H1 (cell line): ENCODE measurements around the gene SEMA6D. TPM values are rescaled to one million over a fixed set of nuclear protein-coding genes. Genes with fewer than 3 reads are reported as not detected.

ENCODE experiments used
- CTCF ChIA-PET: fragments of 300-600 bp; sonication (Branson Sonifier 250); formaldehyde crosslinking; loops from one replicate; lab custom pipeline; 2021; ENCODE audit not compliant: partially characterized antibody; lab: Charles Lee
- POLR2A ChIA-PET: fragments of 300-600 bp; sonication (Branson Sonifier 250); formaldehyde crosslinking; loops from one replicate; lab custom pipeline; 2021; ENCODE audit warnings: inconsistent platforms; ENCODE audit not compliant: partially characterized antibody; lab: Charles Lee
- DNase-seq, 2 experiments: peaks; one replicate each; pipeline versions ENCODE4 v3.0.0 to v3.0.0-alpha.2; 2010 to 2022; ENCODE audit warnings: low spot score in 2 of 2, low read depth in 1 of 2, mixed read lengths in 1 of 2
- FAIRE-seq: peaks from 2 replicates; lab custom pipeline; 2011; peaks lifted over from hg19 to GRCh38; lab: Jason Lieb, UNC
- H2AFZ ChIP-seq: 2 replicates; pipeline ENCODE4 v1.8.1; 2012; ENCODE audit warnings: low read length, inconsistent platforms
- H2AK5ac ChIP-seq: 2 replicates; pipeline ENCODE4 v1.6.1; 2013; ENCODE audit warnings: low read depth, low read length
- H2BK120ac ChIP-seq: replicated peaks from 2 replicates; pipeline ENCODE3; 2013; ENCODE audit warnings: low read depth, low read length, inconsistent platforms
- H2BK12ac ChIP-seq: 2 replicates; pipeline ENCODE4 v1.6.1; 2013; ENCODE audit warnings: low read depth, low read length
- H2BK15ac ChIP-seq: 2 replicates; pipeline ENCODE4 v1.6.1; 2013; ENCODE audit warnings: low read length
- H2BK20ac ChIP-seq: 2 replicates; pipeline ENCODE4 v1.6.1; 2013; ENCODE audit warnings: low read length
- H2BK5ac ChIP-seq: 2 replicates; pipeline ENCODE4 v1.6.1; 2013; ENCODE audit warnings: low read depth, low read length
- H3K14ac ChIP-seq: 2 replicates; pipeline ENCODE4 v1.6.1; 2013; ENCODE audit warnings: inconsistent platforms; ENCODE audit not compliant: insufficient read length
- H3K18ac ChIP-seq: 2 replicates; pipeline ENCODE4 v1.6.1; 2013; ENCODE audit warnings: low read length; ENCODE audit errors: extremely low read depth
- H3K23ac ChIP-seq: 2 replicates; pipeline ENCODE4 v1.6.1; 2013; ENCODE audit warnings: inconsistent platforms; ENCODE audit not compliant: insufficient read length
- H3K23me2 ChIP-seq: 2 replicates; pipeline ENCODE4 v1.6.1; 2013; ENCODE audit warnings: low read depth, low read length
- H3K27ac ChIP-seq: 2 replicates; pipeline ENCODE4 v1.6.1; 2011; ENCODE audit warnings: low read depth, low read length, inconsistent platforms
- H3K27me3 ChIP-seq, 4 experiments: replicated peaks in 1 of 4; 1 replicate in 1 of 4; 2 replicates in 3 of 4; pipeline versions ENCODE4 v1.6.1 to v1.8.1; 2011 to 2013; ENCODE audit warnings: low read length in 3 of 4, mild to moderate bottlenecking in 3 of 4, inconsistent platforms in 2 of 4, mixed read lengths in 2 of 4, moderate library complexity in 1 of 4; ENCODE audit not compliant: control insufficient read depth in 3 of 4, insufficient read depth in 3 of 4; ENCODE audit errors: extremely low read depth in 1 of 4
- H3K36me3 ChIP-seq, 4 experiments: 2 replicates each; pipeline versions ENCODE4 v1.6.1 to v1.8.1; 2011 to 2013; ENCODE audit warnings: mild to moderate bottlenecking in 4 of 4, low read length in 3 of 4, moderate library complexity in 2 of 4, control low read depth in 1 of 4, inconsistent platforms in 1 of 4; ENCODE audit not compliant: insufficient read depth in 4 of 4, control insufficient read depth in 2 of 4
- H3K4ac ChIP-seq: replicated peaks from 2 replicates; pipeline ENCODE3; 2013; ENCODE audit warnings: low read length, low read depth, mixed read lengths, inconsistent platforms; ENCODE audit not compliant: insufficient read length
- H3K4me1 ChIP-seq, 4 experiments: replicated peaks in 1 of 4; 1 replicate in 1 of 4; 2 replicates in 3 of 4; pipeline versions ENCODE4 v1.6.1 to v1.8.1; 2011 to 2013; ENCODE audit warnings: low read length in 3 of 4, inconsistent platforms in 2 of 4, mixed read lengths in 1 of 4; ENCODE audit not compliant: insufficient read depth in 4 of 4, control insufficient read depth in 3 of 4
- H3K4me2 ChIP-seq, 2 experiments: 2 replicates each; pipeline versions ENCODE4 v1.6.1 to v1.8.1; 2011 to 2013; ENCODE audit warnings: low read depth in 2 of 2, low read length in 2 of 2, control low read depth in 1 of 2, inconsistent platforms in 1 of 2, mild to moderate bottlenecking in 1 of 2; ENCODE audit not compliant: insufficient read depth in 1 of 2
- H3K4me3 ChIP-seq, 4 experiments: fragments of 200-600, 300-600 bp in 1 of 4; sonication (generic), shearing (Covaris generic), sonication (Bioruptor Twin) in 1 of 4; 2 replicates each; pipeline versions ENCODE4 v1.5.1 to v1.8.1; 2011 to 2016; ENCODE audit warnings: low read length in 4 of 4, low read depth in 3 of 4, control low read depth in 2 of 4, inconsistent platforms in 2 of 4, mild to moderate bottlenecking in 2 of 4, mixed read lengths in 1 of 4, moderate library complexity in 1 of 4; ENCODE audit not compliant: insufficient read depth in 2 of 4; ENCODE audit errors: extremely low read depth in 1 of 4
- H3K56ac ChIP-seq: replicated peaks from 2 replicates; pipeline ENCODE3; 2013; ENCODE audit warnings: low read depth, mild to moderate bottlenecking, mixed read lengths, low read length, inconsistent platforms; ENCODE audit not compliant: insufficient read length
- H3K79me1 ChIP-seq: 2 replicates; pipeline ENCODE4 v1.6.1; 2013; ENCODE audit warnings: low read depth, low read length, control low read depth
- H3K79me2 ChIP-seq, 2 experiments: 2 replicates each; pipeline versions ENCODE4 v1.6.1 to v1.8.1; 2012 to 2013; ENCODE audit warnings: low read length in 2 of 2, mild to moderate bottlenecking in 2 of 2, inconsistent platforms in 1 of 2; ENCODE audit not compliant: insufficient read depth in 2 of 2, control insufficient read depth in 1 of 2
- H3K9ac ChIP-seq, 4 experiments: replicated peaks in 1 of 4; 1 replicate in 1 of 4; 2 replicates in 3 of 4; pipeline versions ENCODE4 v1.6.1 to v1.8.1; 2011 to 2013; ENCODE audit warnings: low read depth in 3 of 4, low read length in 3 of 4, control low read depth in 2 of 4, mild to moderate bottlenecking in 2 of 4, moderate library complexity in 2 of 4, inconsistent platforms in 1 of 4; ENCODE audit errors: extremely low read depth in 1 of 4
- H3K9me3 ChIP-seq, 2 experiments: 2 replicates each; pipeline versions ENCODE4 v1.6.1 to v1.8.1; 2012 to 2013; ENCODE audit warnings: mild to moderate bottlenecking in 2 of 2, moderate library complexity in 2 of 2, control low read depth in 1 of 2, inconsistent platforms in 1 of 2, low read depth in 1 of 2, low read length in 1 of 2, mixed read lengths in 1 of 2; ENCODE audit not compliant: insufficient read depth in 2 of 2
- H4K20me1 ChIP-seq, 2 experiments: replicated peaks in 1 of 2; 2 replicates each; pipeline versions ENCODE3 to v1.8.1; 2011 to 2013; ENCODE audit warnings: inconsistent platforms in 2 of 2, low read length in 2 of 2, mild to moderate bottlenecking in 1 of 2; ENCODE audit not compliant: insufficient read depth in 2 of 2, control insufficient read depth in 1 of 2
- H4K5ac ChIP-seq: 2 replicates; pipeline ENCODE4 v1.6.1; 2013; ENCODE audit warnings: low read length, low read depth, mixed read lengths, inconsistent platforms; ENCODE audit not compliant: insufficient read length
- H4K8ac ChIP-seq: 2 replicates; pipeline ENCODE4 v1.8.0; 2013; ENCODE audit warnings: mild to moderate bottlenecking, moderate library complexity, low read length, inconsistent platforms; ENCODE audit not compliant: insufficient read depth; ENCODE audit errors: extremely low read depth
- H4K91ac ChIP-seq: replicated peaks from 2 replicates; pipeline ENCODE3; 2013; ENCODE audit warnings: low read length, mixed read lengths, inconsistent platforms; ENCODE audit not compliant: insufficient read length
- ATF2 ChIP-seq: IDR thresholded peaks from 2 replicates; pipeline ENCODE4 v1.6.1; 2012; ENCODE audit warnings: low read length, inconsistent platforms
- BRCA1 ChIP-seq: IDR thresholded peaks from 2 replicates; pipeline ENCODE4 v1.6.1; 2012; ENCODE audit warnings: low read depth, low read length, improper control_type of control experiment
- CEBPB ChIP-seq: IDR thresholded peaks from 2 replicates; pipeline ENCODE4 v1.6.1; 2012; ENCODE audit warnings: low read depth, low read length
- CREB1 ChIP-seq: IDR thresholded peaks from 2 replicates; pipeline ENCODE4 v1.6.1; 2012; ENCODE audit warnings: inconsistent platforms
- EP300 ChIP-seq, 2 experiments: IDR thresholded peaks; 1 replicate in 1 of 2; 2 replicates in 1 of 2; pipeline ENCODE4 v1.6.1; 2011 to 2012; ENCODE audit warnings: low read depth in 2 of 2, low read length in 2 of 2, mild to moderate bottlenecking in 2 of 2, borderline replicate concordance in 1 of 2, inconsistent platforms in 1 of 2, moderate library complexity in 1 of 2
- HDAC6 ChIP-seq: IDR thresholded peaks from one replicate; pipeline ENCODE4 v1.7.1; 2012; ENCODE audit warnings: low read depth, mild to moderate bottlenecking, inconsistent platforms, low read length, moderate library complexity
- POLR2AphosphoS5 ChIP-seq: IDR thresholded peaks from 2 replicates; pipeline ENCODE4 v1.6.1; 2011; ENCODE audit warnings: low read depth, low read length
- RBBP5 ChIP-seq: IDR thresholded peaks from 2 replicates; pipeline ENCODE4 v1.7.1; 2012; ENCODE audit warnings: low read depth, mild to moderate bottlenecking, inconsistent platforms, low read length, moderate library complexity, borderline replicate concordance
- RNF2 ChIP-seq: fragments of 200-900, 300-1000 bp; sonication (generic); IDR thresholded peaks from 2 replicates; pipeline ENCODE4 v1.7.1; 2016; ENCODE audit warnings: borderline replicate concordance, low read depth, mild to moderate bottlenecking, antibody characterized with exemption, low read length; ENCODE audit not compliant: poor library complexity, severe bottlenecking; ENCODE audit errors: missing control alignments
- SP1 ChIP-seq: IDR thresholded peaks from 2 replicates; pipeline ENCODE4 v1.6.1; 2011; ENCODE audit warnings: low read depth, low read length
- TAF1 ChIP-seq: IDR thresholded peaks from 2 replicates; pipeline ENCODE4 v1.6.1; 2011; ENCODE audit warnings: mild to moderate bottlenecking, low read depth, low read length
- WGBS, 2 experiments: shearing (Covaris generic) in 1 of 2; methylation state at CpG; one replicate each; pipeline versions ENCODE4 v1.1.6 to v1.1.7; 2013 to 2015; ENCODE audit warnings: low lambda C conversion rate in 2 of 2, mixed read lengths in 2 of 2, inconsistent platforms in 1 of 2, low coverage in 1 of 2, missing lambda C conversion rate in 1 of 2; ENCODE audit not compliant: insufficient replicate concordance in 2 of 2, insufficient coverage in 1 of 2, insufficient read length in 1 of 2; ENCODE audit errors: extremely low coverage in 1 of 2, missing lambda C conversion rate in 1 of 2; 5-methylcytosine and 5-hydroxymethylcytosine counted together
- polyA plus RNA-seq, 7 experiments: library from polyadenylated mRNA; depleted of rRNA in 3 of 7; stranded (reverse) in 5 of 7; unstranded in 2 of 7; fragments of >200 nt in 5 of 7; fragments of 200-250 nt in 2 of 7; gene quantifications; 1 replicate in 5 of 7; 2 replicates in 1 of 7; 4 replicates in 1 of 7; pipeline versions ENCODE4 v1.2.1 to v1.2.3, GENCODE V29; 2011 to 2013; ENCODE audit warnings: missing spikeins in 2 of 7, mixed read lengths in 2 of 7
- total RNA-seq: library from RNA; stranded (reverse); fragmentation: NEBNext Ultra II Directional; extraction: Animal tissue kit (Norgen Biotek cat#: 25700); gene quantifications from 2 replicates; pipeline ENCODE4 v1.2.1, GENCODE V29; 2021
- TF ChIP-seq, protein P1 (sequence below): IDR thresholded peaks from 2 replicates; pipeline ENCODE4 v1.6.1; 2011; ENCODE audit warnings: low read length, improper control_type of control experiment

The SEMA6D gene
- total and polyA plus RNA-seq, 2 of the 8 experiments (the other 6 are each of a cell fraction or from before 2014, with no cell fraction given) = 2.2 to 3.8 TPM

- Histone ChIP-seq H3K18ac (no peak overlapping the region), H3K4me2 (no peak overlapping the region), H3K79me1 (no peaks in the 10 kb centered on the region), H3K56ac (no peak overlapping the region), H3K23ac (no peak overlapping the region), H3K79me2 (no peaks in the 10 kb centered on the region), H4K8ac (no peak overlapping the region), H2BK5ac (no peak overlapping the region), H3K9ac (no peak overlapping the region), H2BK120ac (no peak overlapping the region), H2BK12ac (no peak overlapping the region), H3K4me1 (no peaks in the 10 kb centered on the region; a peak in 1 of 7 replicates), H3K9me3 (no peaks in the 10 kb centered on the region), H4K5ac (no peak overlapping the region), H3K4me3 (no peak overlapping the region), H4K20me1 (no peaks in the 10 kb centered on the region), H2AK5ac (no peak overlapping the region), H3K27me3 (peaks cover 0 to 1% (median 0%) of the 10 kb centered on the region in 4 experiments; a peak in 2 of 7 replicates), H2BK20ac (no peak overlapping the region), H3K4ac (no peak overlapping the region), H3K14ac (no peak overlapping the region), H3K27ac (no peak overlapping the region), H4K91ac (no peak overlapping the region), H2BK15ac (no peak overlapping the region), H3K23me2 (no peaks in the 10 kb centered on the region), H2AFZ (no peak overlapping the region), H3K36me3 (no peaks in the 10 kb centered on the region)
- POLR2A ChIA-PET = no interaction called here
- 81% methylated on average over 1 of the region's 1 CpG; no CpG with 5 or more reads in 1 of the 2 experiments for WGBS, 2 experiments
- DNase-seq = no peak
- CTCF ChIA-PET = interaction anchor here (0.6 to 1.3 kb wide), 3 partner anchors 13 to 18 kb away, joined by 3 read pairs; no protein-coding TSS in a partner anchor
- no peak for FAIRE-seq
- no peak for TF ChIP-seq CEBPB
- TF ChIP-seq, protein P1, sequence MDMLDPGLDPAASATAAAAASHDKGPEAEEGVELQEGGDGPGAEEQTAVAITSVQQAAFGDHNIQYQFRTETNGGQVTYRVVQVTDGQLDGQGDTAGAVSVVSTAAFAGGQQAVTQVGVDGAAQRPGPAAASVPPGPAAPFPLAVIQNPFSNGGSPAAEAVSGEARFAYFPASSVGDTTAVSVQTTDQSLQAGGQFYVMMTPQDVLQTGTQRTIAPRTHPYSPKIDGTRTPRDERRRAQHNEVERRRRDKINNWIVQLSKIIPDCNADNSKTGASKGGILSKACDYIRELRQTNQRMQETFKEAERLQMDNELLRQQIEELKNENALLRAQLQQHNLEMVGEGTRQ = no peak
- no peak for TF ChIP-seq CREB1
- TF ChIP-seq POLR2AphosphoS5 = no peak
- TF ChIP-seq EP300 (IDR thresholded peaks at IDR 0.05; ENCODE audit: borderline replicate concordance in 1 of 2, low read depth in 2 of 2, low read length in 2 of 2) = no peak
- TF ChIP-seq RNF2 = no peak
- no peak for TF ChIP-seq SP1
- TF ChIP-seq HDAC6 = no peak
- TF ChIP-seq ATF2 = no peak
- TF ChIP-seq RBBP5 = no peak
- TF ChIP-seq BRCA1 = no peak
- no peak for TF ChIP-seq TAF1
Measured at GRCh38 chr15:47726399-47726823, 9.1 kb downstream of the SEMA6D start.
